Sigmoid colon (tissue), 7 donors: ENCODE data around the gene DOLK. TPM values are rescaled to one million over a fixed set of nuclear protein-coding genes. Genes with fewer than 3 reads are reported as not detected.
A peak's percentile ranks its signal among the peaks of the same experiment; 100 is the strongest.
"Not testable (repeated sequence)": the region's sequence is repeated elsewhere in the genome, so short reads cannot be mapped to it uniquely, and the experiment has no call there.

Experiments
- DNase-seq: peaks from one replicate; pipeline ENCODE4 v3.0.0-alpha.2; 2019
- H3K27ac ChIP-seq, 4 donors: fragments of 200-600 bp; sonication (generic); one replicate each; pipeline ENCODE4 v1.5.1; 2016 to 2019; ENCODE audit warnings: mild to moderate bottlenecking in 1 of 4
- H3K27me3 ChIP-seq, 3 donors: fragments of 200-600 bp; sonication (generic); one replicate each; pipeline ENCODE4 v1.5.1; 2019; ENCODE audit warnings: mild to moderate bottlenecking in 1 of 3
- H3K36me3 ChIP-seq, 4 donors: fragments of 200-600 bp; sonication (generic); one replicate each; pipeline ENCODE4 v1.5.1; 2016 to 2019
- H3K4me1 ChIP-seq, 4 donors: fragments of 200-600 bp; sonication (generic); one replicate each; pipeline ENCODE4 v1.5.1; 2017 to 2019
- H3K4me3 ChIP-seq, 4 donors: fragments of 200-600 bp; sonication (generic); one replicate each; pipeline ENCODE4 v1.5.1; 2017 to 2019; ENCODE audit warnings: mild to moderate bottlenecking in 2 of 4, moderate library complexity in 1 of 4
- H3K9me3 ChIP-seq, 4 donors: fragments of 200-600 bp in 3 of 4; sonication (generic) in 3 of 4; one replicate each; pipeline versions ENCODE4 v1.5.1 to v1.6.1; 2013 to 2019
- EP300 ChIP-seq, 4 donors: sonication (generic); formaldehyde crosslinking; IDR thresholded peaks; one replicate each; pipeline ENCODE4 v1.6.1; 2017; ENCODE audit warnings: antibody characterized with exemption in 4 of 4
- POLR2A ChIP-seq, 2 donors: fragments of 450-650 bp; IDR thresholded peaks; one replicate each; pipeline ENCODE4 v1.6.1; 2016; ENCODE audit warnings: antibody characterized with exemption in 2 of 2, mild to moderate bottlenecking in 2 of 2, moderate library complexity in 2 of 2
- POLR2AphosphoS5 ChIP-seq, 4 donors: sonication (generic); formaldehyde crosslinking; IDR thresholded peaks; one replicate each; pipeline ENCODE4 v1.6.1; 2017; ENCODE audit warnings: antibody characterized with exemption in 4 of 4
- WGBS, 2 donors: extraction: QIAGEN DNeasy Blood & Tissue Kit; methylation state at CpG; one replicate each; pipeline ENCODE4 v1.1.7; 2013; 5-methylcytosine and 5-hydroxymethylcytosine counted together
- intact Hi-C: fragments of 100-400 bp; cut with DNase I; formaldehyde crosslinking; loops from one replicate; pipeline ENCODE4 v1.15.1; 2023
- polyA plus RNA-seq, 3 donors: library from polyadenylated mRNA; stranded (reverse); fragments of 200-250 nt; gene quantifications; one replicate each; pipeline ENCODE4 v1.2.3, GENCODE V29; 2013
- total RNA-seq, 4 donors: library from RNA; depleted of rRNA; stranded (reverse); fragments of >200 nt; gene quantifications; one replicate each; pipeline ENCODE4 v1.1.0, GENCODE V29; 2016
- TF ChIP-seq, protein P1 (sequence below), 4 experiments: fragments of 450-650 bp in 3 of 4; fragments of 200-600 bp in 1 of 4; IDR thresholded peaks; one replicate each; pipeline ENCODE4 v1.5.1; 2016 to 2019; ENCODE audit warnings: antibody characterized with exemption in 4 of 4, mild to moderate bottlenecking in 3 of 4, moderate library complexity in 2 of 4
- donor health status: healthy with polysubstance abuse.
- donor health status: Bipolar disorder and iron deficiency.
- donor health status: healthy.

DOLK gene
- total and polyA plus RNA-seq, 7 donors: 2.4 to 11.4 (median 8.9) TPM

DNA sequence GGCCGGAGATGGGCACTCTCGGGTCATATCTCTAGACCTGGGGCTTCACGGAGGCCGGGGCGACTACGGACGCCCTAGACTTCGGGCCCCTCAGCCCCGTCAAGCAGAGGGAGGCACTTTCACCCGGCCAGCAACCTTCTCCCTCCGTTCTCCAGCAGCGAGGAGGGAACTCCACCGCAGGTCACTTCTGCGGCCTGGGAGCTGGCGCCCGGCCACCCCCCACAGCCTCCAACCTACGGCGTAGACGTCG lies 201 bp downstream of the DOLK start:
- Histone ChIP-seq H3K4me1 (peaks cover 0 to 17% (median 16%) of the 10 kb centered on the region in 4 donors), H3K27ac (peak overlapping the region; percentile 86 to 95 (median 94)), H3K4me3 (peak overlapping the region; percentile 59 to 89 (median 76)), H3K36me3 (peaks cover 0 to 28% (median 2%) of the 10 kb centered on the region in 4 donors), H3K27me3 (no peaks in the 10 kb centered on the region), H3K9me3 (no peaks in the 10 kb centered on the region)
- WGBS, 2 donors: 1% methylated on average over 20 of the region's 20 CpGs
- intact Hi-C loops: no loop called here
- DNase-seq: no peak
- TF ChIP-seq POLR2AphosphoS5 (IDR thresholded peaks at IDR 0.05) (no peak), EP300 (IDR thresholded peaks at IDR 0.05) (no peak), POLR2A (IDR thresholded peaks at IDR 0.05) (no peak)
- TF ChIP-seq, protein P1, sequence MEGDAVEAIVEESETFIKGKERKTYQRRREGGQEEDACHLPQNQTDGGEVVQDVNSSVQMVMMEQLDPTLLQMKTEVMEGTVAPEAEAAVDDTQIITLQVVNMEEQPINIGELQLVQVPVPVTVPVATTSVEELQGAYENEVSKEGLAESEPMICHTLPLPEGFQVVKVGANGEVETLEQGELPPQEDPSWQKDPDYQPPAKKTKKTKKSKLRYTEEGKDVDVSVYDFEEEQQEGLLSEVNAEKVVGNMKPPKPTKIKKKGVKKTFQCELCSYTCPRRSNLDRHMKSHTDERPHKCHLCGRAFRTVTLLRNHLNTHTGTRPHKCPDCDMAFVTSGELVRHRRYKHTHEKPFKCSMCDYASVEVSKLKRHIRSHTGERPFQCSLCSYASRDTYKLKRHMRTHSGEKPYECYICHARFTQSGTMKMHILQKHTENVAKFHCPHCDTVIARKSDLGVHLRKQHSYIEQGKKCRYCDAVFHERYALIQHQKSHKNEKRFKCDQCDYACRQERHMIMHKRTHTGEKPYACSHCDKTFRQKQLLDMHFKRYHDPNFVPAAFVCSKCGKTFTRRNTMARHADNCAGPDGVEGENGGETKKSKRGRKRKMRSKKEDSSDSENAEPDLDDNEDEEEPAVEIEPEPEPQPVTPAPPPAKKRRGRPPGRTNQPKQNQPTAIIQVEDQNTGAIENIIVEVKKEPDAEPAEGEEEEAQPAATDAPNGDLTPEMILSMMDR (IDR thresholded peaks at IDR 0.05): no peak

DNA sequence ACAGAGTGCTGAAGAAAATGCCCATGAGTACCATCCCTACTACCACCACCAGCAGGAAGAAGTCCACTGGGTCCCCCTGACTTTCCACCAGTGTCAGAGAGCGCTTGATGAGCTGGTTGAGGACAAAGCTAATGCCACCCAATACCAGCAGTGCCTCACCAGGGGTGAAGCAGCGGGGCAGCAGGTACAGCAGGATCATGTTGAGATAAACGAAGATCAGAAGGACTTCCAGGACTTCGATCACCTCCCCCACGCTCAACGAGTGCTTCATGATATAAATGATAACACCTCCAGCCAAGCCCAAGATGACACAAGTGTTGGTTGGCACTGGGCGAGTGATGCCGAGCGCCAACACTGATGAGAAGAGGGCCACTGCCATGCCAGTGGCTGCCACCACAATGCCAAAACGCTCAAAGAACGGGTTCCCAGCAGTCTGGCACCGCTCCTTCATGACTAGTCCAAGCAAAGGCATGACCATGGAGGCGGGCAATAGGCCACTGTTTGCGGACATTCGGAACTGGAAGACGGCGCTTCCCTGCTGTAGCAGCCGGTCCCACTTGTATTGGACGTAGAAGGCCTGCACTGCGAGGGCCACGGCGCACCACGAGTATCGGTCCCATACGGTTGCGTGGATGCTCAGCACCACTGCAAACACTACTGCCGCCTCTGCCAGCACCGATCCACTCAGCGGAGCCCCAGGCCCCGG lies 679 bp downstream of the DOLK start:
- DNase-seq: peak; percentile 76
- peaks cover 0 to 30% (median 3%) of the 10 kb centered on the region in 4 donors for H3K36me3 ChIP-seq
- peak overlapping the region; percentile 59 to 89 (median 76) for H3K4me3 ChIP-seq
- H3K27me3 ChIP-seq: no peaks in the 10 kb centered on the region
- intact Hi-C loops: no loop called here
- no peaks in the 10 kb centered on the region for H3K9me3 ChIP-seq
- H3K4me1 ChIP-seq: peaks cover 0 to 17% (median 16%) of the 10 kb centered on the region in 4 donors
- H3K27ac ChIP-seq: peak overlapping the region; percentile 86 to 95 (median 94)
- WGBS, 2 donors: 29 to 33% methylated on average over 30 of the region's 30 CpGs
- TF ChIP-seq, protein P1 (IDR thresholded peaks at IDR 0.05): no peak
- TF ChIP-seq EP300 (IDR thresholded peaks at IDR 0.05) (no peak), POLR2AphosphoS5 (IDR thresholded peaks at IDR 0.05) (no peak), POLR2A (IDR thresholded peaks at IDR 0.05) (no peak)

- WGBS, 2 donors: 97 to 98% methylated on average over 19 of the region's 19 CpGs
- Histone ChIP-seq H3K27ac (no peak overlapping the region), H3K36me3 (peaks cover 0 to 33% (median 4%) of the 10 kb centered on the region in 4 donors), H3K4me1 (peaks cover 0 to 21% (median 16%) of the 10 kb centered on the region in 4 donors), H3K4me3 (peak overlapping the region in 1 of 4 donors; percentile 79), H3K9me3 (no peaks in the 10 kb centered on the region), H3K27me3 (no peaks in the 10 kb centered on the region)
- intact Hi-C loops: no loop called here
- no peak for TF ChIP-seq EP300 (IDR thresholded peaks at IDR 0.05)
- TF ChIP-seq, protein P1 (IDR thresholded peaks at IDR 0.05): no peak
- no peak for TF ChIP-seq POLR2AphosphoS5 (IDR thresholded peaks at IDR 0.05)
- TF ChIP-seq POLR2A (IDR thresholded peaks at IDR 0.05): no peak
- DNase-seq: peak; percentile 54
Observed at GRCh38 chr9:128945798-128946501, 1.5 kb downstream of the DOLK start.

DNA sequence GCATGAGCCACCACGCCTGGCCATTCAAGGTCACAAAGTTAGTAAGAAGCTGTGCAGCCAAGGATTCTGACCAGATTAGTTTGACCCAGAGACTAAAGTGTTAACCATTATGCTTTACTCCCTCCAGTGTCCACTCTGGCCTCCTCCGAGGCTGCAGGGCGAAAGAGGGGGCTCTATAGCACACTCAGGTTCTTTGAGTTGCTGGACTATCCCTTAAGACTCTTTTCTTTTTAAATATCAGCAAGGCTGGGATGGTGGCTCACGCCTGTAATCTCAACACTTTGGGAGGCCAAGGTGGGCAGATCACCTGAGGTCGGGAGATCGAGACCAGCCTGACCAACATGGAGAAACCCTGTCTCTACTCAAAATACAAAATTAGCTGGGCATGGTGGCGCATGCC lies 2.4 kb downstream of the DOLK start:
- H3K9me3 ChIP-seq, intact Hi-C loops, H3K27me3 ChIP-seq, H3K4me3 ChIP-seq, H3K27ac ChIP-seq: not testable (repeated sequence)
- Histone ChIP-seq H3K4me1 (peaks cover 0 to 28% (median 16%) of the 10 kb centered on the region in 4 donors), H3K36me3 (peaks cover 0 to 33% (median 4%) of the 10 kb centered on the region in 4 donors)
- DNase-seq: peak; percentile 45
- 94% methylated on average over 7 of the region's 7 CpGs for WGBS, 2 donors

DNA sequence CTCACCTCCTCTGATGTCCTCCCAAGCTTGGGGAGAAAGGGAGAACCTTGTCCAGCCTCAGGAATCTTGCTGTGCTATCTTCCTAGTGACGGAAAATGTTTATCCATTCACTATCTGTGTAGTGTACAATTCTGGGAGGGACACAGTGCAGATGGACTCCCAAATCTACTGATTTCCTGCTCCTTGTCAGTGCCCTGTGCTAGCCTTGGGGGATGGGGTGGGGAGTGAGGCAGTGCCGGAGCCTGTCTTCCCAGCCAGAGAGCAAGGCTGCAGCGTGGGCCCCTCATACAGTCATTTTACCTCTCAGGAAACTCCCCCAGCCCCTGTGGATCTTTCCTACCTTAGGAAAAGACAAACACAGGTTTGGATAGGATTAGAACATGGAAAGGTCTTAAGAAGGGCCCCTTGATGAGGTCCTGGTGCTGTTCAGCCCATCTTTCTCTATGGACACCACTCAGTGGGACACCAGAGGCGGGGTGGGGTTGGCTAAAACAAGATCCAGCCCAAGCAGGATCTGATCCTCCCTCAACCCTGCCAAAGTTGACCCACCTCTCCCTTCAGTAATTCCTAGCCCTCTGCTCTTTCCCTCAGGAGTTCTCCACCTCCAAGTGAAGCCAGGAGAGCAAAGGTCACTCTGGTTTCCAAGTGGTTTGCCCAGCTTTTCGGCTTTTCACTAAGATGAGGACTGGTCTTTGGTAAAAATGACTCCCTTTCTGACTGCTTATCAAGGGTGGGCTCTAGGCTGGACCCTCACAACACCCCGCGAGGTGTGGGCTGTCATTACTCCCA lies 3.4 kb downstream of the DOLK start:
- no peaks in the 10 kb centered on the region for H3K27me3 ChIP-seq
- 90 to 93% methylated on average over 7 of the region's 7 CpGs for WGBS, 2 donors
- intact Hi-C loops: no loop called here
- peak; percentile 58 for DNase-seq
- H3K9me3 ChIP-seq: no peaks in the 10 kb centered on the region
- H3K4me3 ChIP-seq: no peak overlapping the region
- H3K4me1 ChIP-seq: peaks cover 0 to 28% (median 16%) of the 10 kb centered on the region in 4 donors
- TF ChIP-seq, protein P1 (IDR thresholded peaks at IDR 0.05): no peak
- TF ChIP-seq POLR2AphosphoS5 (IDR thresholded peaks at IDR 0.05) (no peak), EP300 (IDR thresholded peaks at IDR 0.05) (no peak), POLR2A (IDR thresholded peaks at IDR 0.05) (no peak)
- peak overlapping the region in 1 of 4 donors; percentile 4 for H3K27ac ChIP-seq
- H3K36me3 ChIP-seq: peaks cover 0 to 33% (median 4%) of the 10 kb centered on the region in 4 donors
